DOHH2 (cell line): ENCODE results near the gene ERVFRD-1.

Experiments
- H3F3A ChIP-seq: fragments of 200-600 bp; sonication (generic), shearing (Covaris generic); 2 replicates; pipeline ENCODE4 v1.6.0; 2016; ENCODE audit warnings: antibody characterized with exemption, mild to moderate bottlenecking; ENCODE audit not compliant: control insufficient read depth, insufficient read depth
- H3K27ac ChIP-seq: fragments of 200-600 bp; sonication (generic); 2 replicates; pipeline ENCODE4 v1.5.1; 2014; ENCODE audit warnings: low read depth, mild to moderate bottlenecking, low read length, moderate library complexity
- H3K27me3 ChIP-seq: fragments of 200-600 bp; sonication (generic); 2 replicates; pipeline ENCODE4 v1.6.1; 2014; ENCODE audit warnings: mild to moderate bottlenecking, low read length, mixed read lengths; ENCODE audit not compliant: control insufficient read depth
- H3K36me3 ChIP-seq: fragments of 200-600 bp; sonication (generic); 2 replicates; pipeline ENCODE4 v1.6.1; 2014; ENCODE audit warnings: mild to moderate bottlenecking, low read length, moderate library complexity, mixed read lengths; ENCODE audit not compliant: control insufficient read depth
- H3K4me1 ChIP-seq: fragments of 200-600 bp; sonication (generic); 2 replicates; pipeline ENCODE4 v1.6.1; 2014; ENCODE audit warnings: mild to moderate bottlenecking, low read length, mixed read lengths; ENCODE audit not compliant: control insufficient read depth
- H3K4me2 ChIP-seq: fragments of 200-600 bp; sonication (generic); 2 replicates; pipeline ENCODE4 v1.6.0; 2014; ENCODE audit warnings: mild to moderate bottlenecking, low read length, moderate library complexity
- H3K4me3 ChIP-seq: fragments of 200-600 bp; sonication (generic); 2 replicates; pipeline ENCODE4 v1.5.1; 2014; ENCODE audit warnings: mild to moderate bottlenecking, low read length, mixed read lengths
- H3K79me2 ChIP-seq: fragments of 200-600 bp; sonication (generic); 2 replicates; pipeline ENCODE4 v1.6.1; 2014; ENCODE audit warnings: mild to moderate bottlenecking, low read length, mixed read lengths; ENCODE audit not compliant: control insufficient read depth
- H3K9me2 ChIP-seq: fragments of 200-600 bp; sonication (generic); replicated peaks from 2 replicates; pipeline ENCODE4 v1.6.1; 2014; ENCODE audit warnings: mild to moderate bottlenecking, low read length, mixed read lengths; ENCODE audit not compliant: control insufficient read depth
- H3K9me3 ChIP-seq: fragments of 200-600 bp; sonication (generic); 2 replicates; pipeline ENCODE4 v1.6.1; 2014; ENCODE audit warnings: antibody characterized with exemption, low read length, mixed read lengths; ENCODE audit not compliant: control insufficient read depth, insufficient read depth
- H4K20me1 ChIP-seq: fragments of 200-600 bp; sonication (generic); 2 replicates; pipeline ENCODE4 v1.6.0; 2014; ENCODE audit warnings: low read depth, mild to moderate bottlenecking, antibody characterized with exemption, low read length, moderate library complexity; ENCODE audit not compliant: control insufficient read depth, insufficient read depth
- EZH2phosphoT487 ChIP-seq: fragments of 200-600 bp; sonication (generic); IDR thresholded peaks from 2 replicates; pipeline ENCODE4 v1.6.1; 2017; ENCODE audit warnings: borderline replicate concordance, mild to moderate bottlenecking, antibody characterized with exemption, low read length, moderate library complexity, mixed read lengths
- TF ChIP-seq, protein P1 (sequence below): fragments of 200-600 bp; sonication (generic); IDR thresholded peaks from one replicate; pipeline ENCODE4 v1.5.1; 2014; ENCODE audit warnings: antibody characterized with exemption, mild to moderate bottlenecking, low read depth, low read length; ENCODE audit not compliant: poor library complexity, severe bottlenecking

Gene ERVFRD-1

GRCh38 chr6:11153447-11153846 lies 41.9 kb upstream of the ERVFRD-1 start:
- Histone ChIP-seq H3K4me1 (no peaks in the 10 kb centered on the region), H3K9me2 (no peaks in the 10 kb centered on the region), H4K20me1 (no peaks in the 10 kb centered on the region), H3K9me3 (no peaks in the 10 kb centered on the region), H3K36me3 (no peaks in the 10 kb centered on the region), H3K27ac (no peak overlapping the region), H3F3A (no peaks in the 10 kb centered on the region), H3K79me2 (no peaks in the 10 kb centered on the region), H3K4me3 (no peak overlapping the region), H3K4me2 (no peak overlapping the region), H3K27me3 (no peaks in the 10 kb centered on the region)
- TF ChIP-seq EZH2phosphoT487: no peak
- TF ChIP-seq, protein P1, sequence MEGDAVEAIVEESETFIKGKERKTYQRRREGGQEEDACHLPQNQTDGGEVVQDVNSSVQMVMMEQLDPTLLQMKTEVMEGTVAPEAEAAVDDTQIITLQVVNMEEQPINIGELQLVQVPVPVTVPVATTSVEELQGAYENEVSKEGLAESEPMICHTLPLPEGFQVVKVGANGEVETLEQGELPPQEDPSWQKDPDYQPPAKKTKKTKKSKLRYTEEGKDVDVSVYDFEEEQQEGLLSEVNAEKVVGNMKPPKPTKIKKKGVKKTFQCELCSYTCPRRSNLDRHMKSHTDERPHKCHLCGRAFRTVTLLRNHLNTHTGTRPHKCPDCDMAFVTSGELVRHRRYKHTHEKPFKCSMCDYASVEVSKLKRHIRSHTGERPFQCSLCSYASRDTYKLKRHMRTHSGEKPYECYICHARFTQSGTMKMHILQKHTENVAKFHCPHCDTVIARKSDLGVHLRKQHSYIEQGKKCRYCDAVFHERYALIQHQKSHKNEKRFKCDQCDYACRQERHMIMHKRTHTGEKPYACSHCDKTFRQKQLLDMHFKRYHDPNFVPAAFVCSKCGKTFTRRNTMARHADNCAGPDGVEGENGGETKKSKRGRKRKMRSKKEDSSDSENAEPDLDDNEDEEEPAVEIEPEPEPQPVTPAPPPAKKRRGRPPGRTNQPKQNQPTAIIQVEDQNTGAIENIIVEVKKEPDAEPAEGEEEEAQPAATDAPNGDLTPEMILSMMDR: no peak

DNA sequence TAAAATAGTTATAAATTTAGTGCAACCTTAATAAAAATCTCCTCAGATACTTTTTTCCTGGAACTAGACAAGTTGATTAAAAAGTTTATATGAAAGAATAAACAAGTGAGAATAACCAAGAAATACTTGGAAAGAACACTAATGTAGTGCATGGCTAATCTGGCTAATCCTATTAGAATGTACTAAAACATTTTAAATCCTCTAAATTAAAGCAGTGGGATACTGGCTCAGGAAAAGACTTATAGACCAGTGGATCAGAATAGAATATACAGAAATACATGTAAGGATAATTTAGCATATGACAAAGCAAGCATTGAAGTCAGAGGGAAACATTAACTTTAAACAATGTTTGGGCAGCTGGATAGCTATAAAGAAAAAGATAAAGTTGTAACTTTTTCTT lies 41.1 kb upstream of the ERVFRD-1 start:
- H3K36me3 ChIP-seq: no peaks in the 10 kb centered on the region
- no peaks in the 10 kb centered on the region for H3K9me2 ChIP-seq
- no peaks in the 10 kb centered on the region for H3K9me3 ChIP-seq
- no peaks in the 10 kb centered on the region for H3F3A ChIP-seq
- TF ChIP-seq EZH2phosphoT487: no peak
- TF ChIP-seq, protein P1: no peak
- H3K27me3 ChIP-seq: no peaks in the 10 kb centered on the region
- H3K4me2 ChIP-seq: no peak overlapping the region
- H3K79me2 ChIP-seq: no peaks in the 10 kb centered on the region
- no peaks in the 10 kb centered on the region for H4K20me1 ChIP-seq
- no peak overlapping the region for H3K27ac ChIP-seq
- no peaks in the 10 kb centered on the region for H3K4me1 ChIP-seq
- H3K4me3 ChIP-seq: no peak overlapping the region

GRCh38 chr6:11151488-11151887 lies 40.0 kb upstream of the ERVFRD-1 start:
- Histone ChIP-seq H3F3A (no peaks in the 10 kb centered on the region), H4K20me1 (no peaks in the 10 kb centered on the region), H3K79me2 (no peaks in the 10 kb centered on the region), H3K4me1 (no peaks in the 10 kb centered on the region), H3K4me3 (no peak overlapping the region), H3K9me3 (no peaks in the 10 kb centered on the region), H3K4me2 (no peak overlapping the region), H3K27me3 (no peaks in the 10 kb centered on the region), H3K9me2 (no peaks in the 10 kb centered on the region), H3K27ac (no peak overlapping the region), H3K36me3 (no peaks in the 10 kb centered on the region)
- TF ChIP-seq, protein P1: no peak
- TF ChIP-seq EZH2phosphoT487: no peak

- TF ChIP-seq, protein P1: no peak
- no peak for TF ChIP-seq EZH2phosphoT487
- Histone ChIP-seq H3K79me2 (no peaks in the 10 kb centered on the region), H3K9me2 (no peaks in the 10 kb centered on the region), H3K36me3 (no peaks in the 10 kb centered on the region), H3K4me3 (no peak overlapping the region), H4K20me1 (no peaks in the 10 kb centered on the region), H3K4me2 (no peak overlapping the region), H3K4me1 (no peaks in the 10 kb centered on the region), H3K9me3 (no peaks in the 10 kb centered on the region), H3K27ac (no peak overlapping the region), H3K27me3 (no peaks in the 10 kb centered on the region), H3F3A (no peaks in the 10 kb centered on the region)
These were observed 38.0 kb upstream of the ERVFRD-1 start for GRCh38 chr6:11149551-11149950.
